Renal cortical epithelial cell (primary cell): ENCODE results near the gene KCNMA1. TPM values are rescaled to one million over a fixed set of nuclear protein-coding genes. Genes with fewer than 3 reads are reported as not detected.

Experiments
- DNase-seq: peaks from one replicate; pipeline ENCODE4 v3.0.0-alpha.2; 2011; ENCODE audit warnings: low read depth
- total RNA-seq: library from RNA; depleted of rRNA; stranded (reverse); fragments of >200 nt; gene quantifications from 2 replicates; pipeline ENCODE4 v1.2.3, GENCODE V29; 2014

The KCNMA1 gene
- total RNA-seq, 1 donor from 2014 or later = 12.9 TPM

GRCh38 chr10:77186936-77187335, 450.7 kb downstream of the KCNMA1 start:
- peak; percentile 32 for DNase-seq

- DNase-seq = no peak
Observed at GRCh38 chr10:77185696-77186095, 451.9 kb downstream of the KCNMA1 start.

DNA sequence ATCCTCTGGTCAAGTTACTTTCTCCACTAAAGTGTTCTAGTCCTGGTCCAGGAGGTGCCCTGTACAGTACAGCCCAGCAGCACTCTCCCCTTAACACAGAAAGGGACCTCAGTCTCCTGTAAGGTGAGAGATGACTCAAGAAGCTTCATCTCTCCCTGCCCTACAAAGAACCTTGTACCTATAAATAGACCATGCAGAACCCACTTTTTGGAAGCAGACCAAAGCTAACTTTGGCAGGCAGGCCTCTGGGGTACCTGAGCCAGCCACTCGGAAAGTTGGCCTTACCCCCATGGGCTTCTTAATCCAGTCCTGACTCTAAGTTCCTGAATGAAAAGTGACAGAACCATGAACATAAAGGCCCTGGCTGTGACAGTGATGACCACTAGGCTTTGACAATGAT, 454.8 kb downstream of the KCNMA1 start:
- DNase-seq = no peak

GRCh38 chr10:77180794-77181193, 456.8 kb downstream of the KCNMA1 start:
- DNase-seq = no peak

DNA sequence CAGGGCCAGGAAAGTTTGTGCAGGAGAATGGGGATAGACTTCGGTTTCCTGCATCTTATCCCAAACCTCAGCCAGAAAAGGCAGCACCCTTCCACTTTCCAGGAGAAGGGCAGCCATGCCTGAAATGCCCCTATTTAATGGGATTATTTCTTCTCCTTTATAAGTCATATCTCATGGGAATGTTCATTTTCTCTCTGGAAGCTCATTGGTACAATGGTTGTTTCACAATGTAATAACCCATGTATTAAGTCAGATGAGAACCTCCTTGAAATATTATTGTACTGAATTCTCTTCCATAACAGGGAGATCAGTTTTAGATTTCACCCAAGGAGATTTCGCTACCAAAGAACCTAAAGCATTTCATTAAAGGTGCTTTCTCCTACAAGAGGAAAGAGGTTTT, 457.5 kb downstream of the KCNMA1 start:
- no peak for DNase-seq

DNA sequence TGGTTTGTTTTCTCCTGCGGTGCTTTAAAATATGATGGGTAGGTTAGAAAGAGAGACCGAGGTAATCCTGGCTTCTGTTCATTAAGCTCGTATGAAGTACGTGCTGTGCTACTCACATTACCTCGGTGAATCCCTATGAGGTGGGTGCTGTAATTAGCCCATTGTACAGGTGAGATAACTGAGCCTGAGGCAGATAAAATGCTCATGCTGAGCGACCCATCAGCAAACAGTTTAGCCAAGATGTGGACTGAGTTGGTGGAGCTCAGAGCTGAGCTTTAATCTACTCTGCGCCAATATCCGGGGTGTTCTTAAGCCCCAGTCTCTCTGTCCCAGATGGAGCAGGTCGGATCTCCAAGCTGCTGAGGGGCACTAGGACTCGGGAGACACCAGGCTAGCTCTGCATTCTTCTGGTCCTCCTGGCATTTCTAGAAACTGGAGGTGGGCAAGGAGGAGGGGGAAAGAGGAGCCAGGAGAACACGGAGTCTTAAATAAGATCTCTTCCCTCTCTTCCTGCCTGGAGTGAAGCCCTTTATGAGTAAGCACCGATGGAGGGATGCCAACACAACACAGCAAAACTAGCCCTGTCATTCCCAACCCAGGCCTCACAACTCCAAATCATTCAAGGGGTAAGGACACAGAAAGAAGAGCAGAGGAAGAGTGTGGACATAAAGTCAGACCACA, 458.5 kb downstream of the KCNMA1 start:
- peak; percentile 88 for DNase-seq

DNA sequence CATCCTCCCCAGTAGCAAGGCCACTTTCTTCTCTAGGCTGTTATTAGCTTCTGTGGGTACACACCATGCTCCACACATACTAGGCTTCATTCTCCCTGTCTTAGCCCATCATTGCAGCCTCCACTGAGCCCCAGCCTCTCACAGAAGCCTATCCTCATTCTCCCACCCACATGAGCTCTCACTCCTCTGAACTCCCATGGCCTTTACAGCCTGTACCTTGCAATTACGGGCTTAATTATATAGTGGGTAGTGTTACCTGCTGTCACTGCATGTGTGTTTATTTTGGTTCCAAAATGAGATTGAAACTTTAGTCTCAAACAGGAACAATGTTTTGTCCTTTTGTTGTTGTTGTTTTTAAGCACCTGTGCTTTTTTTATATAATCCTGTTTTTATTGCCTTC, 460.0 kb downstream of the KCNMA1 start:
- no peak for DNase-seq

DNA sequence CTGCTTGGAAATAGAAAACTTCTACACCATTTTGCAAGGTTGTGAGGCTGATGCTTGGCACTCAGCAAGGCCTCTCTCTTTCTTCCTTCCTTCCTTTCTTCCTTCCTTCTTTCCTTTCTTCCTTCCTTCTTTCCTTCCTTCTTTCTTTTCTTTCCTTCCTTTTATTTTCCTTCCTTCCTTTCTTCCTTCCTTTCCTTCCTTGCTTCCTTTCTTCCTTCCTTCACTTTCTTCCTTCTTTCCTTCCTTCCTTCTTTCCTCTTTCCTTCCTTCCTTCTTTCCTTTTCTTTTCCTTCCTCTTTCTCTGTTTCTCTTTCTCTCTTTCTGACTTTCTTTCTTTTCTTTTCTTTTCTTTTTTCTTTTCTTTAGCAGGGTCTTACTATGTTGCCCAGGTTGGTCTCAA, 460.4 kb downstream of the KCNMA1 start:
- DNase-seq = no peak

GRCh38 chr10:77176232-77176631, 461.4 kb downstream of the KCNMA1 start:
- DNase-seq = no peak

- DNase-seq = no peak
Observed at GRCh38 chr10:77175631-77176222, 461.9 kb downstream of the KCNMA1 start.

GRCh38 chr10:77173615-77174461, 463.8 kb downstream of the KCNMA1 start:
- DNase-seq = peak; percentile 67

DNA sequence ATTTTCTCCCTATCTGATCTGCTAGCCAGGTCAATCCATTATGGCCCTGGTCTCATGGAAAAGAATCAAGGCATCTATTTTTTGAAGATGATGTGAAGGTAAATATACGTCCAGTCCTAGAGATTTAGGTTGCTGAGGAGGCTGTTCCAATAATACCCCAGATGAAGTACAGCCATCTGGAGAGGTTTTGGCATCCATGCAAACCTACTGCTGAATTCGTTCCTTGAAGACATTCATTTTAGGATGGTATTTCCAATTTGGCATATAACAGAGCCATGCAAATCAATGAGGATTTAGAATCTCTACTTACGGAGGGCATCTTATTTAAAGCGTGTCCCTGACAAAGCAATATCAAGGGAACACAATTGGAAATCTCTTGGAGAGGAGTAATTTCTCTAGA, 465.5 kb downstream of the KCNMA1 start:
- DNase-seq = no peak

DNA sequence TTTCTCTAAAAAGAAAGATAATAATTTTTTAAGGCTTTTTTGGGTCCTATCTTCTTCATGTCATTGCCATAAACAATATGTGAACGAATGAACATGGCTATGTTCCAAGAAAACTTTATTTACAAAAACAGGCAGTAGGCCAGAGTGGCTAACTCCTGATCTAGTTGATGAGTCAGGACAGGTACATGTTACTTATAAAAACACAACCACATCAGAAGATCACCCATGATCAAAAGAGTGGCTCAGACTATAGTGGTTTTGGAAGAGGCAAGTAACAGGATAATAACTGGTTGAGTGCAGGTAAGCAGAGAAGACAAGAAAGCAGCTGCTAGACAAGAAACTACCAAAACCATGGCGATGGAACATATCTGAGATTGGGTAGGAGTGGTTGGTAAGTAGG, 468.7 kb downstream of the KCNMA1 start:
- DNase-seq = peak; percentile 69

- DNase-seq = no peak
Observed at GRCh38 chr10:77168161-77168560, 469.4 kb downstream of the KCNMA1 start.

GRCh38 chr10:77165445-77166208, 472.0 kb downstream of the KCNMA1 start:
- peak; percentile 57 for DNase-seq

GRCh38 chr10:77164616-77165311, 472.8 kb downstream of the KCNMA1 start:
- no peak for DNase-seq

- DNase-seq = peak; percentile 98
Observed at GRCh38 chr10:77163670-77164348, 473.8 kb downstream of the KCNMA1 start.

- no peak for DNase-seq
Observed at GRCh38 chr10:77162697-77163096, 474.9 kb downstream of the KCNMA1 start.

GRCh38 chr10:77160679-77161078, 476.9 kb downstream of the KCNMA1 start:
- DNase-seq = peak; percentile 95

GRCh38 chr10:77159538-77160110, 478.0 kb downstream of the KCNMA1 start:
- DNase-seq = peak; percentile 88
